GM12875 (cell line): Measurements from ENCODE around the gene SLC22A23.

Source experiments
- H3K4me3 ChIP-seq: one replicate; pipeline ENCODE4 v1.5.1; 2011; ENCODE audit warnings: low read depth, low read length, control low read depth
- TF ChIP-seq, protein P1 (sequence below): IDR thresholded peaks from 2 replicates; pipeline ENCODE4 v1.5.1; 2011; ENCODE audit warnings: low read depth, mild to moderate bottlenecking, control low read depth, inconsistent platforms, low read length, moderate library complexity, borderline replicate concordance; ENCODE audit not compliant: insufficient read depth

SLC22A23 gene

DNA sequence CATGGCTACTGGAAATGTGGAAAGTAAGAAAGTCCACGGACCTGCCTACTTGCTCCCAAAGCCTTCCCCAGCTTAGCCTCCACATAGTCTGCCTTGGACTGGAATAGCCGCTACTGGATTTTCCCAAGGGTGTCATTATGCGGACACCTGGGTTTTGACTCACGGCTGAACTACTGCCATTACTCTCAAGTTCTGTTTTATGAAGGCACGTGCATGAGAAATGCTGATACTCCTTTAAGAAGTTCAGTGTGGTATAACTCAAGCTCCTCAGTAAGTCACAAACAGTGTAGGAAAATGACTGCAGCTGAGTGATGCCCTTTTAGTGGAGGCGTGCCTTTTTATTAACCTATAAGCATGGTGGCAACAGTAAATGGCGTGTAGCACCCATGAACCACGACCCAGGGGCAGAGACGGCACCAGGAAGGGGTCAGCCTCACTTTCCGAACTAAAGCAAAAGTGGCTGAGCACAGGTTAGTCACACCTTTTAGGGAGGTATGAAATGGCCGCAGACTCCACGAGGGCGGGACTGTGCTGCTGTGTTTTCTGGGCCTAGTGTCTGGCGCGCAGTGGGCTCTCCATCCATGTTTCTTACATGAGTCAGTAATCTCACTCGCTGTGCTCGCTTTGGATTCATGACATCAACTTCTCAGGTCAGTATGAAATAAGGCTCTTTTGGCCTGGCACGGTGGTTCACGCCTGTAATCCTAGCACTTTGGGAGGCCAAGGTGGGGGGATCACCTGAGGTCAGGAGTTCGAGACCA is 174.2 kb downstream of the SLC22A23 start:
- no peak overlapping the region for H3K4me3 ChIP-seq
- TF ChIP-seq, protein P1, sequence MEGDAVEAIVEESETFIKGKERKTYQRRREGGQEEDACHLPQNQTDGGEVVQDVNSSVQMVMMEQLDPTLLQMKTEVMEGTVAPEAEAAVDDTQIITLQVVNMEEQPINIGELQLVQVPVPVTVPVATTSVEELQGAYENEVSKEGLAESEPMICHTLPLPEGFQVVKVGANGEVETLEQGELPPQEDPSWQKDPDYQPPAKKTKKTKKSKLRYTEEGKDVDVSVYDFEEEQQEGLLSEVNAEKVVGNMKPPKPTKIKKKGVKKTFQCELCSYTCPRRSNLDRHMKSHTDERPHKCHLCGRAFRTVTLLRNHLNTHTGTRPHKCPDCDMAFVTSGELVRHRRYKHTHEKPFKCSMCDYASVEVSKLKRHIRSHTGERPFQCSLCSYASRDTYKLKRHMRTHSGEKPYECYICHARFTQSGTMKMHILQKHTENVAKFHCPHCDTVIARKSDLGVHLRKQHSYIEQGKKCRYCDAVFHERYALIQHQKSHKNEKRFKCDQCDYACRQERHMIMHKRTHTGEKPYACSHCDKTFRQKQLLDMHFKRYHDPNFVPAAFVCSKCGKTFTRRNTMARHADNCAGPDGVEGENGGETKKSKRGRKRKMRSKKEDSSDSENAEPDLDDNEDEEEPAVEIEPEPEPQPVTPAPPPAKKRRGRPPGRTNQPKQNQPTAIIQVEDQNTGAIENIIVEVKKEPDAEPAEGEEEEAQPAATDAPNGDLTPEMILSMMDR = no peak

DNA sequence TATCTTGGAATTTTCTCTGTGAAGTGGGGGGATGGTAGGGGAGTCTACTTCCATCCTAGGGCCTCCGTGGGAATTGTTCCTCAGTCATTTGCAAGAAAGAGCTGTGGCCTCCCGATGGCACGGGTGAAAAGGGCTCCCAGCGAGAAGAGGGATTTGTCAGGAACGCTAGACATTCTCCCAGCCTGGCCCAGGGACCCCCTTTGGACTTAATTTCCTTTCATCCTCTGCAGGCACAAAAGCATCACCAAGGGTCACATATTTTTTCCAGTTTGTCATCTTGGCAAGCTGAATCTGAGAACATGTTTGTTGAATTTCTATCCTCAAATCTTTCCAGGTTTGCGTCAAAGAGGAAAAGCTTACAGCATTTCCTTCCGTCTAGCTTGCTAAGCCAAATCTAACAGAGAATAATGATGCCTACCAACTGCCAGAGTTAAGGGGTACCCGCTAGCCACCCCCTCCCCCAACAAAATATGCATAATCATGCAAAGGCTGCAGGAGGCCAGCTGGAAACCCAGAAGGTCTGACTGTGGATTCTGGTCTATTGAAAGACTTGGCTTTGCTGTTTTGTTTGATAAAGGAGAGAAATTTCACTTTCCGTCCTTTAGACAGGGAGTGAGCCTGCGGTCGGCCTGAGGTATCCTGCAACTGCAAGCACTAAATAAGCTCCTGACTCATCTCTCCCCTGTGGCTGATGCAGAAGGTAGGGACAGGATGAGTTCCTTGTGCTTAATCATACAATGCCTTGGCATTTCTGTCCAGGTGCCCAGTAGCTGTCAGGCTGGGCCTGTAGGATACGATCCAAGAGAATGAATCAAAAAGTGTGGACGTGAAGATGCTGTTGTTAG is 175.0 kb downstream of the SLC22A23 start:
- no peak overlapping the region for H3K4me3 ChIP-seq
- TF ChIP-seq, protein P1 = no peak

GRCh38 chr6:3280866-3281465 is 175.9 kb downstream of the SLC22A23 start:
- TF ChIP-seq, protein P1 = no peak
- H3K4me3 ChIP-seq = no peak overlapping the region

DNA sequence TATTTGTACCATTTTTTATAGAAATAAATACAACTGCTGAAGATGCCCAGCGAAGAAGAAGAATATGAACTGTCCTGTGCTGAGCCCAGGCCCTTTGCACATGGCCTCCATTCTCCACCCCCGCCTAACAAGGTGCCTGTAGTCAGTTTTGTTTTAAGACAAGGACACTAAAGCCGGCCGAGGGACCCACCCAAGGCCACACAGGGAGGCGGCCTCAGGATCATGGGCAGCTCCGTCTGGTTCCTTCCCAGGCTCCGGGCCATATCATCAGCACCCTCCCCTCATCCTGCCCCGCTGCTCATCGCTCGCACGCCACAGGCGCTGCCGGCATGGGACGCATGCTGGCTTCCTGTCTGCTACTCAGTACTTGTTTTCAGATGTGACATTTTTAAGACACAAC is 176.8 kb downstream of the SLC22A23 start:
- TF ChIP-seq, protein P1 = no peak
- H3K4me3 ChIP-seq = no peak overlapping the region

DNA sequence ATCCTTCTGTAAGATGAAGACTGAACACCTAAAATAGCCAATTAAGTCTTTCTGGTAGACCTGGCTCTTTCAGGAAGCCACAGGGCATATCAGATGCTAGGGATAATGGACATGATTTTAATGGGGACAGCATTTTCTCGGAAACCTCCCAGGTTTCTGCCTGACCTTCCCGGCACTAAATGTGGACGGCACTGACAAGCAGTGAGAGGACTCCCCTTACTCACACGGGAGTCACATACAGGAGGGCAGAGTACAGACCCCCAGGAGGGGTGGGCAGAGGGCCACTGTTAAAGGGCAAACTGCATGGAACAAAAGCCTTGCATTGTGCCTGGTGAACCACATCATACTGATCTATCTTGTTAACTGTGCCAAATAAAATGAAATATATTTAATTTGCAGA is 178.2 kb downstream of the SLC22A23 start:
- TF ChIP-seq, protein P1 = no peak

DNA sequence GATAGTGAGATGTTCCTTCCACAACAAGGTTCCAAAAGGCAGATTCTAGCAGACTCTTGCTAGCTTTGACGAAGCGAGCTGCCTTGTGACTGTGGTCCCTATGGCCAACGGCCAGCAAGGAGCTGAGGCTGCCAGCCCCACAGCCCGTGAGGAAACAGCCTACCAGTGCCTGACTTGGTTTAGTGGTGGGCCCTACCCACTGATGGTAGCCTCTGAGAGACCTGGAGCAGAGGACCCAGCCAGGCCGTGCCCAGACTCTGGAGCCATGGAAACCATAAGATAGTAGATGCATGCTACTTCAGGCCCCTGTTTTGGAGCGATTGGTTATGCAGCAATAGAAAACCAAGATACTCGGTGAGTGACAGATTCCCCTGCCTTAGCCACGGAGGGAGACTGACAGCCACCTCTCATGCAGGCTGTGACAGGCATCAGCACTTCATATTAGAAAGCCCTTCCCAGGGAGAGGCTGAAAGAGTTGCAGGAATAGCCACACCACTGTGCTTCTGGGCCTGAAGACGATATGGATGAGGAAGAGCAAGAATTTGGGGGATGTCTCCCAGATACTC is 178.9 kb downstream of the SLC22A23 start:
- H3K4me3 ChIP-seq = no peak overlapping the region
- TF ChIP-seq, protein P1 = no peak

More for the DNA sequence above, 178.2 kb downstream of the SLC22A23 start:
- no peak overlapping the region for H3K4me3 ChIP-seq
